Measurements from ENCODE around the gene PBXIP1.
A peak's percentile ranks its signal among the peaks of the same experiment; 100 is the strongest.
"Not testable (repeated sequence)": the region's sequence is repeated elsewhere in the genome, so short reads cannot be mapped to it uniquely, and the experiment has no call there.

Gene PBXIP1

DNA sequence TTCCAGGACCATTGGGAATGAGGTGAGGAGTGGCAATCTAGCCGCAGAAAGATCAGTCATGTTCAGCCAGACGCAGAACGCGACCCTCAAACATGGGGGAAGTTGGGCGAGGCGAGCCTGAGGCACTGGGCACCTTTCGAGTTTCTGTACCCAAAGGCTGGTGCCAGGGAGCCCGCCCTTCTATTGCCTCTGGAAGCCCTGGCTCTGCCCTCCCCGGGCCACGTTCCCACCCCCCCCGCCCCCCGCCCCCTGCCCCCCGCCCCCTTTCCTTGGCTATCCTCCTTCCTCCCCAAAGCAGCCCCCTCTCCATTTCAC lies 44.5 kb upstream of the PBXIP1 start:
- Histone ChIP-seq H3K27ac (ENCODE audit: low read length) (peak overlapping the region; percentile 4), H3K27me3 (ENCODE audit: insufficient read depth, low read length) (no peaks in the 10 kb centered on the region), H3K9ac (ENCODE audit: low read depth, low read length) (peak overlapping the region; percentile 79; the same call in 1 of the 2 replicates), H3K4me1 (ENCODE audit: insufficient read depth, low read length) (peaks cover 14% of the 10 kb centered on the region; the same call in 1 of the 2 replicates), H3K4me3 (ENCODE audit: low read length) (peak overlapping the region; percentile 91), H3K9me3 (ENCODE audit: insufficient read depth, low read depth, low read length) (no peaks in the 10 kb centered on the region), H3K36me3 (ENCODE audit: insufficient read depth, low read depth, low read length) (no peaks in the 10 kb centered on the region)

DNA sequence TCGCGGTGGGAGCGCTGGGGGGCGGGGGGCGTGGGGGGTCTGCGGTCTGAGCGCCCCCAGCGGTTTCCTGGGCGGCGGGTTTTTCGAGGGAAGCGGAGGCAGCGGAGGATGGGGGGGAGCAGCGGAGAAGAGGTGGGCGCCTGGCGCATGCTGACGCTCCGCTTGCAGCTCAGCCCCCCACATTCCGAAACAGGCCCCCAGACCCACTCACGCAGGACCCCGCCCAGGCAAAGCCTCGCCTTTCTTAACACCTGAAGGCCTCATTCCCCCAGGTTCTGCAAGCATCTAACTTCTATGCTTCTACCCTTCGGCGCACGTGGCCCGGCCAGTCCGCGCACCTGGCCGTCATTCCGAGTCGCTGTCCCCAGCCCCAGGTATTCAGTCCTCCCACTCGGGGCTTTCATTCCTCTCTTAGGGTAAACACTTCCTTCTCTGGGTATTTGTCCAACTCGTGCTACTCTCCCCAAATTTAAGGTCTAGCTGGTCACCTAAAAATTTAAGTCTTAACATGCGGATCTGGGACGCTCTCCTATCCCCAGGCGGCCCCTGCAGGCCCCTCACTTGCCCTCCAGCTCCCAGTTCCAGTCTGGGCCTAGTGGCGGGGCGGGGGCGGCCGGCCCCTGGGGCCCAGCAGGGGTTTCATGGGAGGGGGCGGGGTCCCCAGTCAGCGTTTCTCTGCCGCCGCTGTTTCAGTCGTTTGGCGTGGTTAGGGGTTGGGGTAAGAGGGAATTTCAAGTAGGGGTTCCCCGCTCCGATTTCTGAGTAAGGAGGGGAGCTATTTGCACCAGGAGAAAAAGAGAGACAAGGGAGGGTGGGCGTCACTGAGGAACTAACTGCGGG lies 43.9 kb upstream of the PBXIP1 start:
- Histone ChIP-seq H3K4me1 (ENCODE audit: insufficient read depth, low read length) (peaks cover 10% of the 10 kb centered on the region; the same call in 1 of the 2 replicates), H3K27ac (ENCODE audit: low read length) (peak overlapping the region; percentile 4), H3K9me3 (ENCODE audit: insufficient read depth, low read depth, low read length) (no peaks in the 10 kb centered on the region), H3K27me3 (ENCODE audit: insufficient read depth, low read length) (no peaks in the 10 kb centered on the region), H3K9ac (ENCODE audit: low read depth, low read length) (peak overlapping the region; percentile 67; the same call in 1 of the 2 replicates), H3K4me3 (ENCODE audit: low read length) (peak overlapping the region; percentile 61), H3K36me3 (ENCODE audit: insufficient read depth, low read depth, low read length) (no peaks in the 10 kb centered on the region)

DNA sequence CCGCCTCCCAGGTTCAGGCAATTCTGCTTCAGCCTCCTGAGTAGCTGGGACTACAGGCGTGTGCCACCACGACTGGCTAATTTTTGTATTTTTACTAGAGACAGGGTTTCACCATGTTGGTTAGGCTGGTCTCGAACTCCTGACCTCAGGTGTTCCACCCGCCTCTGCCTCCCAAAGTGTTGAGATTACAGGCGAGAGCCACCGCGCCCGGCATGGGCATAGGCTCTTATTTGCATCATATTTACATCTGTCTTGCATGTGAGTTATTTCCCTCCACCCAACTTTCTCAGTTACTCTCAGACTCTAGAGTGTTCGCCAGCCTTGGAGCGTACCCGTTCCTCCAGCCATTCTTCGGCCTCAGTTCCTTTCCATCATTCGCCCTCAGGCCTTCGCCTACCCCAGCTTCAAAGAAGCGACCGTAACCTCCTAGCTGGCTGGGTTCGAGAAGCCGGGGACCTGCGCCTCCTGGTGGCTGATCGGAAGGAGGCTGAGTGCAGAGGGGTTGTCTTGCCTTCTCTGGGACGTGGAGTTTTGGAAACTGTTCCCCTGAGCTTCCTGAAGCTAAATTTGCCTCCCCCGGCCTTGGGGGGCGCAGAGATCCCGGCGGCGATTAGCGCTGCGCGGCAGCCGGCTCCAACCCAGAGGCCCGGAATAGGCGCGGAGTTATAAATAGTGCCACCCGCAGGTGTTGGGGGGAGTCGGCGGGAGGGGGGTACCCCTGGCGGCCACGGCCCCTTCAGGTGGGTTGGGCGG lies 43.1 kb upstream of the PBXIP1 start:
- H3K9me3 ChIP-seq (ENCODE audit: insufficient read depth, low read depth, low read length) = no peaks in the 10 kb centered on the region
- no peaks in the 10 kb centered on the region for H3K27me3 ChIP-seq (ENCODE audit: insufficient read depth, low read length)
- peak overlapping the region; percentile 34; the same call in 1 of the 2 replicates for H3K9ac ChIP-seq (ENCODE audit: low read depth, low read length)
- peaks cover 3% of the 10 kb centered on the region; the same call in 1 of the 2 replicates for H3K4me1 ChIP-seq (ENCODE audit: insufficient read depth, low read length)
- H3K27ac ChIP-seq (ENCODE audit: low read length) = no peak overlapping the region
- H3K36me3 ChIP-seq (ENCODE audit: insufficient read depth, low read depth, low read length) = no peaks in the 10 kb centered on the region
- H3K4me3 ChIP-seq (ENCODE audit: low read length) = peak overlapping the region; percentile 61

DNA sequence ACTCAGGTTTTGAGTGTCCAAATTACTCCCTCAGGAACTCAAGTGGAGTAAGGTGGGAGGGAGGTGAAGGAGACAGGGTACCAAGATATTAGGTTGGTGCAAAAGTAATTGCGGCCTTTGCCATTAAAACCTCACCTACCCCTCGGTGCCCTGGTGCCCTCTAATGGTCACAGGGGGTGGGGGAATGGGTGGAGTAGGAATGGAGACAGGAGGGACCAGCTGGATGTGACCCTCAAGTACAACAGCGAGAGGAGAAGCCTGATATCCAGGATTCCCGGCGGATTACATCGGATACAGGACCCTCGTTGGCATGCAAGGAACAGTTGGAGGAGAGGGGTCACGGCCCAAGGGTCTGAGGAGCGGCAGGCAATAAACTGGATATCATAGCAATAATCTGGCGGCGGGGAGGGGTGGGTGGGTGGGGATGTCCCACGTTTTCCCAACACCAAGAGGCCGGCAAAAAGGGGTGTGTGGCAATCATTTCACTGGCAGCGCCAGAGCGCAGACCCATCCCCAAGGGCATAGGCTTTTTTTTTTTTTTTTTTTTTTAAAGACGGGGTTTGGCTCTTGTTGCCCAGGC lies 42.4 kb upstream of the PBXIP1 start:
- Histone ChIP-seq H3K9ac (ENCODE audit: low read depth, low read length) (no peak overlapping the region), H3K9me3 (ENCODE audit: insufficient read depth, low read depth, low read length) (no peaks in the 10 kb centered on the region), H3K36me3 (ENCODE audit: insufficient read depth, low read depth, low read length) (no peaks in the 10 kb centered on the region), H3K4me1 (ENCODE audit: insufficient read depth, low read length) (peaks cover 3% of the 10 kb centered on the region; the same call in 1 of the 2 replicates), H3K4me3 (ENCODE audit: low read length) (no peak overlapping the region; the same call in 1 of the 2 replicates), H3K27ac (ENCODE audit: low read length) (no peak overlapping the region), H3K27me3 (ENCODE audit: insufficient read depth, low read length) (no peaks in the 10 kb centered on the region)

DNA sequence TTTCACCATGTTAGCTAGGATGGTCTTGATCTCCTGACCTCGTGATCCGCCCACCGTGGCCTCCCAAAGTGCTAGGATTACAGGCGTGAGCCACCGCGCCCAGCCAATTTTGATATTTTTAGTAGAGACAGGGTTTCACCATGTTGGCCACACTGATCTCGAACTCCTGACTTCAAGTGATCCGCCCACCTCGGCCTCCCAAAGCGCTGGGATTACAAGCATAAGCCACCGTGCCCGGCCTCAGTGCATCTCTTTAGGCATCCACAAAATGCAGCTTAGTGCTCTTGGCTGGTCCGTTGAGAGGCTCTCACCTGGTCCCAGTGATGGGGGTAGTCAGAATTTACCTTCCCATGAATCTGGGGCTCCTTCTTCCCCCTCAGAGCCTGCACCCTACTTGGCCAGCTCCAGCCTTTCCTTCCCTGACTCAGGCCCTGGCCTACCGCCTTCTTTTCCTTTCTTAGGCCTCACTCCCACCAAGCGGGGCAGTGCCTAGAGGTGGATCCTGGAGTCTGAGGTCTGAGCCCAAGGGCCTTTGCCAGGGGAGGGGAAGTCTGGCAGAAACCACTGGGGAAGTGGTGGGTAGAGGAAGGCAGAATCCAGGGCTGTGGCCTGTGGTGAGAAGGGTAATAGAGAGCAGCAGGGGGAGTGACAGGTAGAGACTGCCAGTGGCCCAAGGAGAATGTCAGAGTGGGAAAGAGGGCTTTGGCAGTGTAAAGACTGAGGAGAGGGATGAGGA lies 41.2 kb upstream of the PBXIP1 start:
- peaks cover 3% of the 10 kb centered on the region; the same call in 1 of the 2 replicates for H3K4me1 ChIP-seq (ENCODE audit: insufficient read depth, low read length)
- no peak overlapping the region for H3K4me3 ChIP-seq (ENCODE audit: low read length)

DNA sequence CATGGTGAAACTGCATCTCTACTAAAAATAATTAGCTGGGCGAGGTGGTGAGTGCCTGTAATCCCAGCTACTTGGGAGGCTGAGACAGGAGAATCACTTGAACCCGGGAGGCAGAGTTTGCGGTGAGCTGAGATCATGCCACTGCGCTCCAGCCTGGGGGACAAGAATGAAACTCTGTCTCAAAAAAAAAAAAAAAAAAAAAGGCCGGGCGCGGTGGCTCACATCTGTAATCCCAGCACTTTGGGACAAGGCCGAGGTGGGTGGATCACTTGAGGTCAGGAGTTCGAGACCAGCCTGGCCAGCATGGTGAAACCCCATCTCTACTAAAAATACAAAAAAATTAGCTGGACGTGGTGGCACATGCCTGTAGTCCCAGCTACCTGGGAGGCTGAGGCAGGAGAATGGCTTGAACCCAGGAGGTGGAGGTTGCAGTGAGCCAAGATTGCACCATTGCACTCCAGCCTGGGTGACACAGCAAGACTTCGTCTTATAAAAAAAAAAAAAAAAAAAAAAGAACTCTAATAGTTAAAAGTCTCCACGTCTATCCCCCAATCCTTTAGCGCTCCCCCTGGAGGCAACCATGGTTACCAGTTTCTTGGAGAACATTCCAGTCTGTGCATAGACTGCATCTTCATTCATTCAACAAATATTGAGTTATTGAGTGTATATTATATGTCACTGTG lies 39.5 kb upstream of the PBXIP1 start:
- H3K36me3 ChIP-seq (ENCODE audit: insufficient read depth, low read depth, low read length) = peaks cover 11% of the 10 kb centered on the region; the same call in 1 of the 2 replicates
- H3K4me1 ChIP-seq (ENCODE audit: insufficient read depth, low read length); H3K9ac ChIP-seq (ENCODE audit: low read depth, low read length); H3K4me3 ChIP-seq (ENCODE audit: low read length); H3K27ac ChIP-seq (ENCODE audit: low read length); H3K27me3 ChIP-seq (ENCODE audit: insufficient read depth, low read length); H3K9me3 ChIP-seq (ENCODE audit: insufficient read depth, low read depth, low read length): not testable (repeated sequence)

More for the DNA sequence above, 41.2 kb upstream of the PBXIP1 start:
- H3K9me3 ChIP-seq (ENCODE audit: insufficient read depth, low read depth, low read length) = no peaks in the 10 kb centered on the region
- H3K9ac ChIP-seq (ENCODE audit: low read depth, low read length) = no peak overlapping the region
- no peaks in the 10 kb centered on the region for H3K27me3 ChIP-seq (ENCODE audit: insufficient read depth, low read length)
- no peak overlapping the region for H3K27ac ChIP-seq (ENCODE audit: low read length)
- no peaks in the 10 kb centered on the region for H3K36me3 ChIP-seq (ENCODE audit: insufficient read depth, low read depth, low read length)

- peaks cover under 1% of the 10 kb centered on the region; the same call in 1 of the 2 replicates for H3K4me1 ChIP-seq (ENCODE audit: insufficient read depth, low read length)
- H3K9ac ChIP-seq (ENCODE audit: low read depth, low read length) = no peak overlapping the region
- no peak overlapping the region for H3K27ac ChIP-seq (ENCODE audit: low read length)
- H3K4me3 ChIP-seq (ENCODE audit: low read length) = no peak overlapping the region
- no peaks in the 10 kb centered on the region for H3K27me3 ChIP-seq (ENCODE audit: insufficient read depth, low read length)
- H3K36me3 ChIP-seq (ENCODE audit: insufficient read depth, low read depth, low read length) = peaks cover 20% of the 10 kb centered on the region
- no peaks in the 10 kb centered on the region for H3K9me3 ChIP-seq (ENCODE audit: insufficient read depth, low read depth, low read length)
Measured at GRCh38 chr1:154994591-154994990, 38.7 kb upstream of the PBXIP1 start.

DNA sequence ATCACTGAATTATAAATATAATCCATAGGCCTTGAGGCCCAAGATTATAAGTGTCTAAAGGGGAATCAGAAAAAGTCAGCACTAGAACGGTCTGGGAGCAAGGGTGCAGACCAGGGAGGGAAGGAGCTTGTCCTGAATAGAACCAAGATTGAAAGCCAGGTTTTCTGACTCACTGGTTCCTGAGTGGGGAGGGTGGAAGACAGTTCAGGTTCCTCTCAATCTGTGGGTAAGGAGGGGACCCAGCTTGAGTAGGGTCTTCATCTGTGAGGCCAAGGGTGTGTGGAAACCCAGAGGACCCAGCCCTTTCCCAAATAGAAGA lies 38.3 kb upstream of the PBXIP1 start:
- Histone ChIP-seq H3K4me1 (ENCODE audit: insufficient read depth, low read length) (no peaks in the 10 kb centered on the region), H3K9me3 (ENCODE audit: insufficient read depth, low read depth, low read length) (no peaks in the 10 kb centered on the region), H3K4me3 (ENCODE audit: low read length) (no peak overlapping the region), H3K9ac (ENCODE audit: low read depth, low read length) (no peak overlapping the region), H3K27me3 (ENCODE audit: insufficient read depth, low read length) (no peaks in the 10 kb centered on the region), H3K36me3 (ENCODE audit: insufficient read depth, low read depth, low read length) (peaks cover 23% of the 10 kb centered on the region), H3K27ac (ENCODE audit: low read length) (no peak overlapping the region)

GRCh38 chr1:154993572-154994268 lies 37.8 kb upstream of the PBXIP1 start, which contains the start of gene LENEP:
LENEP (plus strand) TSS chr1:154993586; CDS start chr1:154993608, 22 bp downstream.
- Histone ChIP-seq H3K36me3 (ENCODE audit: insufficient read depth, low read depth, low read length) (peaks cover 28% of the 10 kb centered on the region), H3K4me1 (ENCODE audit: insufficient read depth, low read length) (no peaks in the 10 kb centered on the region), H3K4me3 (ENCODE audit: low read length) (no peak within 1 kb of the TSS), H3K9me3 (ENCODE audit: insufficient read depth, low read depth, low read length) (no peaks in the 10 kb centered on the region), H3K27me3 (ENCODE audit: insufficient read depth, low read length) (no peaks in the 10 kb centered on the region), H3K27ac (ENCODE audit: low read length) (no peak within 1 kb of the TSS), H3K9ac (ENCODE audit: low read depth, low read length) (no peak within 1 kb of the TSS)

GRCh38 chr1:154992721-154993571 lies 37.0 kb upstream of the PBXIP1 start:
- H3K4me3 ChIP-seq (ENCODE audit: low read length) = no peak overlapping the region
- no peak overlapping the region for H3K27ac ChIP-seq (ENCODE audit: low read length)
- peaks cover 36% of the 10 kb centered on the region for H3K36me3 ChIP-seq (ENCODE audit: insufficient read depth, low read depth, low read length)
- H3K4me1 ChIP-seq (ENCODE audit: insufficient read depth, low read length) = no peaks in the 10 kb centered on the region
- no peak overlapping the region for H3K9ac ChIP-seq (ENCODE audit: low read depth, low read length)
- H3K27me3 ChIP-seq (ENCODE audit: insufficient read depth, low read length) = no peaks in the 10 kb centered on the region
- no peaks in the 10 kb centered on the region for H3K9me3 ChIP-seq (ENCODE audit: insufficient read depth, low read depth, low read length)
